WTC11 (cell line): ENCODE results near the gene LRRIQ4. TPM values are rescaled to one million over a fixed set of nuclear protein-coding genes. Genes with fewer than 3 reads are reported as not detected.

ENCODE experiments used
- ATAC-seq: fragments of 200-7000 bp; cut with Tn5 transposase; 2 replicates; pipeline ENCODE4 v1.10.0; 2021; ENCODE audit warnings: mild to moderate bottlenecking, moderate library complexity
- CTCF ChIA-PET: fragments of 300-600 bp; sonication (Branson Sonifier 250); formaldehyde crosslinking; loops from one replicate; lab custom pipeline; 2021; ENCODE audit warnings: antibody characterized with exemption; lab: Charles Lee
- POLR2A ChIA-PET: fragments of 350-600 bp; sonication (Branson Sonifier 250); formaldehyde crosslinking; loops from one replicate; lab custom pipeline; 2021; ENCODE audit warnings: antibody characterized with exemption; lab: Charles Lee
- DNase-seq: peaks from one replicate; pipeline ENCODE4 v3.0.0; 2021; ENCODE audit warnings: low spot score
- H3K27ac Mint-ChIP-seq: 2 replicates; pipeline ENCODE4 v1.8.0; 2021; ENCODE audit warnings: mixed read lengths
- H3K27me3 Mint-ChIP-seq: 2 replicates; pipeline ENCODE4 v1.8.0; 2021; ENCODE audit warnings: low read depth, mild to moderate bottlenecking, moderate library complexity, mixed read lengths
- H3K36me3 Mint-ChIP-seq: 2 replicates; pipeline ENCODE4 v1.8.0; 2021; ENCODE audit warnings: mixed read lengths
- H3K4me1 Mint-ChIP-seq: 2 replicates; pipeline ENCODE4 v1.8.0; 2022; ENCODE audit warnings: mixed read lengths
- H3K4me3 Mint-ChIP-seq: 2 replicates; pipeline ENCODE4 v1.8.0; 2021; ENCODE audit warnings: mild to moderate bottlenecking, moderate library complexity, mixed read lengths
- H3K9me3 Mint-ChIP-seq: 2 replicates; pipeline ENCODE4 v1.8.0; 2021; ENCODE audit warnings: mixed read lengths
- JAZF1 ChIP-seq: fragments of 250-450 bp; sonication (Bioruptor Pico); IDR thresholded peaks from 2 replicates; pipeline ENCODE4 v1.9.0; 2021; ENCODE audit warnings: moderate library complexity, mild to moderate bottlenecking, inconsistent platforms
- MXD4 ChIP-seq: fragments of 250-450 bp; sonication (Bioruptor Pico); IDR thresholded peaks from 2 replicates; pipeline ENCODE4 v1.8.0; 2021; ENCODE audit warnings: mild to moderate bottlenecking, moderate library complexity, borderline replicate concordance
- NFE2L1 ChIP-seq: sonication (generic); formaldehyde crosslinking; IDR thresholded peaks from 2 replicates; pipeline ENCODE4 v1.8.1; 2023; ENCODE audit warnings: missing genetic modification reagents
- NR1H2 ChIP-seq: sonication (generic); formaldehyde crosslinking; IDR thresholded peaks from 2 replicates; pipeline ENCODE4 v1.9.0; 2021; ENCODE audit warnings: mild to moderate bottlenecking, moderate library complexity, missing genetic modification reagents
- NR3C1 ChIP-seq: sonication (generic); formaldehyde crosslinking; conservative IDR thresholded peaks from 2 replicates; pipeline ENCODE4 v1.8.1; 2023; ENCODE audit warnings: low read depth, mild to moderate bottlenecking, missing genetic modification reagents
- SMAD3 ChIP-seq: sonication (generic); formaldehyde crosslinking; IDR thresholded peaks from 2 replicates; pipeline ENCODE4 v1.8.0; 2022; ENCODE audit warnings: missing genetic modification reagents, mild to moderate bottlenecking, borderline replicate concordance
- SMAD4 ChIP-seq: sonication (generic); formaldehyde crosslinking; IDR thresholded peaks from 2 replicates; pipeline ENCODE4 v1.8.0; 2022; ENCODE audit warnings: mild to moderate bottlenecking, missing genetic modification reagents
- SOX15 ChIP-seq: fragments of 250-450 bp; sonication (Bioruptor Pico); IDR thresholded peaks from 2 replicates; pipeline ENCODE4 v1.9.0; 2021; ENCODE audit warnings: mild to moderate bottlenecking
- TEAD1 ChIP-seq: sonication (generic); formaldehyde crosslinking; IDR thresholded peaks from 2 replicates; pipeline ENCODE4 v1.8.0; 2022; ENCODE audit warnings: mild to moderate bottlenecking, missing genetic modification reagents
- TP53 ChIP-seq: sonication (generic); formaldehyde crosslinking; IDR thresholded peaks from 2 replicates; pipeline ENCODE4 v1.8.1; 2023; ENCODE audit warnings: mild to moderate bottlenecking, missing genetic modification reagents
- ZNF138 ChIP-seq: sonication (generic); formaldehyde crosslinking; conservative IDR thresholded peaks from 2 replicates; pipeline ENCODE4 v1.8.1; 2022; ENCODE audit warnings: mild to moderate bottlenecking, moderate library complexity, missing genetic modification reagents
- ZNF263 ChIP-seq: sonication (generic); formaldehyde crosslinking; IDR thresholded peaks from 2 replicates; pipeline ENCODE4 v1.8.1; 2022; ENCODE audit warnings: low read depth, mild to moderate bottlenecking, moderate library complexity, missing genetic modification reagents
- total RNA-seq: library from RNA; stranded (reverse); gene quantifications from 3 replicates; pipeline ENCODE4 v1.2.3, GENCODE V29; 2021
- TF ChIP-seq, protein P1 (sequence below): fragments of 250-450 bp; sonication (Bioruptor Pico); IDR thresholded peaks from 2 replicates; pipeline ENCODE4 v1.9.0; 2021; ENCODE audit warnings: mild to moderate bottlenecking
- TF ChIP-seq, protein P2 (sequence below): sonication (generic); formaldehyde crosslinking; IDR thresholded peaks from 2 replicates; pipeline ENCODE4 v1.8.1; 2022; ENCODE audit warnings: mild to moderate bottlenecking, missing genetic modification reagents, moderate library complexity, borderline replicate concordance
- TF ChIP-seq, protein P3 (sequence below): sonication (generic); formaldehyde crosslinking; IDR thresholded peaks from 2 replicates; pipeline ENCODE4 v1.8.1; 2022; ENCODE audit warnings: mild to moderate bottlenecking, moderate library complexity, missing genetic modification reagents
- TF ChIP-seq, protein P4 (sequence below): sonication (generic); formaldehyde crosslinking; IDR thresholded peaks from 2 replicates; pipeline ENCODE4 v1.8.0; 2022; ENCODE audit warnings: mild to moderate bottlenecking, missing genetic modification reagents
- TF ChIP-seq, protein P5 (sequence below): sonication (generic); formaldehyde crosslinking; IDR thresholded peaks from 2 replicates; pipeline ENCODE4 v1.8.0; 2023; ENCODE audit warnings: missing genetic modification reagents
- TF ChIP-seq, protein P6 (sequence below): sonication (generic); formaldehyde crosslinking; IDR thresholded peaks from 2 replicates; pipeline ENCODE4 v1.8.1; 2022; ENCODE audit warnings: low read depth, missing genetic modification reagents, borderline replicate concordance

LRRIQ4 gene
- total RNA-seq, 1 experiment from 2014 or later, result 0.09 TPM

DNA sequence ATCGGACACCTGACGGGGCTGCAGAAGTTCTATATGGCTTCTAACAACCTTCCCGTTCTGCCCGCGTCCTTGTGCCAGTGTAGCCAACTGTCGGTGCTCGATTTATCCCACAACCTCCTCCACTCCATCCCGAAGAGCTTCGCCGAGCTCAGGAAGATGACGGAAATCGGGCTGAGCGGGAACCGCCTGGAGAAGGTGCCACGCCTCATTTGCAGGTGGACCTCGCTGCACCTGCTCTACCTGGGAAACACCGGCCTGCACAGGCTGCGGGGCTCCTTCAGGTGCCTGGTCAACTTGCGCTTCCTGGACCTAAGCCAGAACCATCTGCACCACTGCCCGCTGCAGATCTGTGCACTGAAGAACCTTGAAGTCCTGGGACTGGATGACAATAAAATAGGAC, 9.9 kb downstream of the LRRIQ4 start (continued):
- TF ChIP-seq, protein P1, sequence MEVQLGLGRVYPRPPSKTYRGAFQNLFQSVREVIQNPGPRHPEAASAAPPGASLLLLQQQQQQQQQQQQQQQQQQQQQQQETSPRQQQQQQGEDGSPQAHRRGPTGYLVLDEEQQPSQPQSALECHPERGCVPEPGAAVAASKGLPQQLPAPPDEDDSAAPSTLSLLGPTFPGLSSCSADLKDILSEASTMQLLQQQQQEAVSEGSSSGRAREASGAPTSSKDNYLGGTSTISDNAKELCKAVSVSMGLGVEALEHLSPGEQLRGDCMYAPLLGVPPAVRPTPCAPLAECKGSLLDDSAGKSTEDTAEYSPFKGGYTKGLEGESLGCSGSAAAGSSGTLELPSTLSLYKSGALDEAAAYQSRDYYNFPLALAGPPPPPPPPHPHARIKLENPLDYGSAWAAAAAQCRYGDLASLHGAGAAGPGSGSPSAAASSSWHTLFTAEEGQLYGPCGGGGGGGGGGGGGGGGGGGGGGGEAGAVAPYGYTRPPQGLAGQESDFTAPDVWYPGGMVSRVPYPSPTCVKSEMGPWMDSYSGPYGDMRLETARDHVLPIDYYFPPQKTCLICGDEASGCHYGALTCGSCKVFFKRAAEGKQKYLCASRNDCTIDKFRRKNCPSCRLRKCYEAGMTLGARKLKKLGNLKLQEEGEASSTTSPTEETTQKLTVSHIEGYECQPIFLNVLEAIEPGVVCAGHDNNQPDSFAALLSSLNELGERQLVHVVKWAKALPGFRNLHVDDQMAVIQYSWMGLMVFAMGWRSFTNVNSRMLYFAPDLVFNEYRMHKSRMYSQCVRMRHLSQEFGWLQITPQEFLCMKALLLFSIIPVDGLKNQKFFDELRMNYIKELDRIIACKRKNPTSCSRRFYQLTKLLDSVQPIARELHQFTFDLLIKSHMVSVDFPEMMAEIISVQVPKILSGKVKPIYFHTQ (CRISPR knock-in tag), result no peak
- TF ChIP-seq SMAD3 (CRISPR knock-in tag) (no peak), SOX15 (CRISPR knock-in tag) (no peak)
- TF ChIP-seq, protein P2, sequence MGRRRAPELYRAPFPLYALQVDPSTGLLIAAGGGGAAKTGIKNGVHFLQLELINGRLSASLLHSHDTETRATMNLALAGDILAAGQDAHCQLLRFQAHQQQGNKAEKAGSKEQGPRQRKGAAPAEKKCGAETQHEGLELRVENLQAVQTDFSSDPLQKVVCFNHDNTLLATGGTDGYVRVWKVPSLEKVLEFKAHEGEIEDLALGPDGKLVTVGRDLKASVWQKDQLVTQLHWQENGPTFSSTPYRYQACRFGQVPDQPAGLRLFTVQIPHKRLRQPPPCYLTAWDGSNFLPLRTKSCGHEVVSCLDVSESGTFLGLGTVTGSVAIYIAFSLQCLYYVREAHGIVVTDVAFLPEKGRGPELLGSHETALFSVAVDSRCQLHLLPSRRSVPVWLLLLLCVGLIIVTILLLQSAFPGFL (CRISPR knock-in tag), result no peak

DNA sequence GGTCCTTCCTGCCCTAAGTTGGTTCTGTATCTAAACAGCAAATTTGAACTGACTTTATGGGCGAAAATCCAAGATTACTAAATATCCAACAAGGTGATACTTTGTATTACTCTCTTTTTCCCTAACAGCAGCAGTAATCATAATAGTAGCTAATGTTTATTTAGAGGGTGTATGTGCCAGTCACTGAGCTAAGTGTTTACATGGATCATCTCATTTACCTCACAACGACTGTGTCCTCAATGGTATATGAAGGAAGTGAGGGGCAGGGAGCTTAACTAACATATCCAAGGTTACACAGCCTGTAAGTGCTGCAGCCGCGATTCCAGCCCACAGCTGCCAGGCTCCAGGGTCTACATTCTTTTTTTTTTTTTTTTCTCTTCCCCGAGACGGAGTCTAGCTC, 10.3 kb downstream of the LRRIQ4 start:
- TF ChIP-seq, protein P3, sequence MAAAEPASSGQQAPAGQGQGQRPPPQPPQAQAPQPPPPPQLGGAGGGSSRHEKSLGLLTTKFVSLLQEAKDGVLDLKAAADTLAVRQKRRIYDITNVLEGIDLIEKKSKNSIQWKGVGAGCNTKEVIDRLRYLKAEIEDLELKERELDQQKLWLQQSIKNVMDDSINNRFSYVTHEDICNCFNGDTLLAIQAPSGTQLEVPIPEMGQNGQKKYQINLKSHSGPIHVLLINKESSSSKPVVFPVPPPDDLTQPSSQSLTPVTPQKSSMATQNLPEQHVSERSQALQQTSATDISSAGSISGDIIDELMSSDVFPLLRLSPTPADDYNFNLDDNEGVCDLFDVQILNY (CRISPR knock-in tag), result no peak
- TF ChIP-seq TEAD1 (CRISPR knock-in tag), result no peak
- no peak for TF ChIP-seq ZNF263 (CRISPR knock-in tag)
- TF ChIP-seq ZNF138 (CRISPR knock-in tag), result no peak
- TF ChIP-seq TP53 (CRISPR knock-in tag), result no peak
- TF ChIP-seq, protein P4, sequence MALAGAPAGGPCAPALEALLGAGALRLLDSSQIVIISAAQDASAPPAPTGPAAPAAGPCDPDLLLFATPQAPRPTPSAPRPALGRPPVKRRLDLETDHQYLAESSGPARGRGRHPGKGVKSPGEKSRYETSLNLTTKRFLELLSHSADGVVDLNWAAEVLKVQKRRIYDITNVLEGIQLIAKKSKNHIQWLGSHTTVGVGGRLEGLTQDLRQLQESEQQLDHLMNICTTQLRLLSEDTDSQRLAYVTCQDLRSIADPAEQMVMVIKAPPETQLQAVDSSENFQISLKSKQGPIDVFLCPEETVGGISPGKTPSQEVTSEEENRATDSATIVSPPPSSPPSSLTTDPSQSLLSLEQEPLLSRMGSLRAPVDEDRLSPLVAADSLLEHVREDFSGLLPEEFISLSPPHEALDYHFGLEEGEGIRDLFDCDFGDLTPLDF (CRISPR knock-in tag), result no peak
- TF ChIP-seq SMAD4, result no peak
- TF ChIP-seq NR1H2, result no peak
- TF ChIP-seq, protein P5, sequence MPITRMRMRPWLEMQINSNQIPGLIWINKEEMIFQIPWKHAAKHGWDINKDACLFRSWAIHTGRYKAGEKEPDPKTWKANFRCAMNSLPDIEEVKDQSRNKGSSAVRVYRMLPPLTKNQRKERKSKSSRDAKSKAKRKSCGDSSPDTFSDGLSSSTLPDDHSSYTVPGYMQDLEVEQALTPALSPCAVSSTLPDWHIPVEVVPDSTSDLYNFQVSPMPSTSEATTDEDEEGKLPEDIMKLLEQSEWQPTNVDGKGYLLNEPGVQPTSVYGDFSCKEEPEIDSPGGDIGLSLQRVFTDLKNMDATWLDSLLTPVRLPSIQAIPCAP (CRISPR knock-in tag), result no peak
- TF ChIP-seq, protein P6, sequence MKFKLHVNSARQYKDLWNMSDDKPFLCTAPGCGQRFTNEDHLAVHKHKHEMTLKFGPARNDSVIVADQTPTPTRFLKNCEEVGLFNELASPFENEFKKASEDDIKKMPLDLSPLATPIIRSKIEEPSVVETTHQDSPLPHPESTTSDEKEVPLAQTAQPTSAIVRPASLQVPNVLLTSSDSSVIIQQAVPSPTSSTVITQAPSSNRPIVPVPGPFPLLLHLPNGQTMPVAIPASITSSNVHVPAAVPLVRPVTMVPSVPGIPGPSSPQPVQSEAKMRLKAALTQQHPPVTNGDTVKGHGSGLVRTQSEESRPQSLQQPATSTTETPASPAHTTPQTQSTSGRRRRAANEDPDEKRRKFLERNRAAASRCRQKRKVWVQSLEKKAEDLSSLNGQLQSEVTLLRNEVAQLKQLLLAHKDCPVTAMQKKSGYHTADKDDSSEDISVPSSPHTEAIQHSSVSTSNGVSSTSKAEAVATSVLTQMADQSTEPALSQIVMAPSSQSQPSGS (CRISPR knock-in tag), result no peak
- no peak for TF ChIP-seq JAZF1 (CRISPR knock-in tag)
- no peak for TF ChIP-seq MXD4 (CRISPR knock-in tag)
- TF ChIP-seq NR3C1 (CRISPR knock-in tag), result no peak
- no peak for TF ChIP-seq NFE2L1 (CRISPR knock-in tag)
- Mint-ChIP-seq H3K9me3 (no peaks in the 10 kb centered on the region), H3K27me3 (0 out of 2 replicates have a peak, but pooled peaks cover 3% of the 10 kb centered on the region), H3K4me1 (0 out of 2 replicates have a peak, but pooled peaks cover 3% of the 10 kb centered on the region), H3K36me3 (no peaks in the 10 kb centered on the region), H3K27ac (no peak overlapping the region), H3K4me3 (no peak overlapping the region)
- POLR2A ChIA-PET, result no interaction called here
- ATAC-seq, result no peak
- CTCF ChIA-PET, result interaction anchor here (0.7 to 2.2 kb wide), 2 partner anchors 9 to 144 kb away, joined by 4 to 7 read pairs; partner anchors contain the start of gene SEC62
- no peak for DNase-seq
